SK-N-SH (cell line): ENCODE data around the gene PPP2R5B. TPM values are rescaled to one million over a fixed set of nuclear protein-coding genes. Genes with fewer than 3 reads are reported as not detected.

Experiments
- CTCF ChIA-PET: fragments of 300-600, 350-600 bp; formaldehyde crosslinking; extraction: SDS; loops from one replicate; lab custom pipeline; 2021; lab: Yijun Ruan, JAX
- POLR2A ChIA-PET: fragments of 350-600 bp; sonication (Branson Sonifier 250); formaldehyde crosslinking; extraction: SDS; loops from one replicate; lab custom pipeline; 2020; ENCODE audit warnings: antibody characterized with exemption, inconsistent platforms; lab: Yijun Ruan, JAX
- DNase-seq: peaks from one replicate; pipeline ENCODE4 v3.0.0; 2012
- H2AFZ ChIP-seq: fragments of 200-600 bp; sonication (generic); 2 replicates; pipeline ENCODE4 v1.8.1; 2016; ENCODE audit warnings: antibody characterized with exemption, mild to moderate bottlenecking, low read depth
- H3F3A ChIP-seq: fragments of 200-600 bp; sonication (generic); replicated peaks from 2 replicates; pipeline ENCODE3; 2016; ENCODE audit warnings: antibody characterized with exemption, mild to moderate bottlenecking; ENCODE audit not compliant: insufficient read depth
- H3K27ac ChIP-seq, 2 experiments: fragments of 200-500 bp in 1 of 2; fragments of 200-600 bp in 1 of 2; sonication (Bioruptor generic) in 1 of 2; sonication (generic), shearing (Covaris generic) in 1 of 2; 2 replicates each; pipeline versions ENCODE4 v1.5.1 to v1.6.1; 2014 to 2016; ENCODE audit warnings: low read depth in 2 of 2, inconsistent platforms in 1 of 2, low read length in 1 of 2, mild to moderate bottlenecking in 1 of 2, mixed read lengths in 1 of 2
- H3K27me3 ChIP-seq: fragments of 200-600 bp; sonication (generic), shearing (Covaris generic); 2 replicates; pipeline ENCODE4 v1.6.1; 2016; ENCODE audit warnings: mixed run types; ENCODE audit not compliant: insufficient read depth
- H3K36me3 ChIP-seq, 2 experiments: fragments of 200-500 bp in 1 of 2; fragments of 200-600 bp in 1 of 2; sonication (Bioruptor generic) in 1 of 2; sonication (generic) in 1 of 2; replicated peaks in 1 of 2; 2 replicates each; pipeline versions ENCODE3 to v1.5.1; 2014 to 2016; ENCODE audit warnings: low read length in 1 of 2, mild to moderate bottlenecking in 1 of 2; ENCODE audit not compliant: insufficient read depth in 2 of 2, control insufficient read depth in 1 of 2
- H3K4me1 ChIP-seq, 2 experiments: fragments of 200-500 bp in 1 of 2; fragments of 200-600 bp in 1 of 2; sonication (Bioruptor generic) in 1 of 2; sonication (generic), shearing (Covaris generic) in 1 of 2; 2 replicates each; pipeline versions ENCODE4 v1.5.1 to v1.6.1; 2014 to 2016; ENCODE audit warnings: low read depth in 1 of 2, low read length in 1 of 2, mixed run types in 1 of 2; ENCODE audit not compliant: insufficient read depth in 2 of 2, control insufficient read depth in 1 of 2
- H3K4me2 ChIP-seq: fragments of 200-600 bp; sonication (generic), shearing (Covaris generic); 2 replicates; pipeline ENCODE4 v1.6.1; 2017; ENCODE audit warnings: mixed run types
- H3K4me3 ChIP-seq, 2 experiments: fragments of 200-500 bp in 1 of 2; fragments of 200-600 bp in 1 of 2; sonication (Bioruptor generic) in 1 of 2; sonication (generic), shearing (Covaris generic) in 1 of 2; 2 replicates each; pipeline versions ENCODE4 v1.5.1 to v1.8.1; 2014 to 2016; ENCODE audit warnings: low read depth in 2 of 2, inconsistent platforms in 1 of 2, low read length in 1 of 2, mild to moderate bottlenecking in 1 of 2, mixed read lengths in 1 of 2, moderate library complexity in 1 of 2
- H3K79me2 ChIP-seq: fragments of 200-600 bp; sonication (generic); 2 replicates; pipeline ENCODE4 v1.8.1; 2017; ENCODE audit warnings: mild to moderate bottlenecking; ENCODE audit not compliant: insufficient read depth
- H3K9ac ChIP-seq: fragments of 200-600 bp; sonication (generic); 2 replicates; pipeline ENCODE4 v1.6.1; 2017; ENCODE audit warnings: mixed run types
- H3K9me2 ChIP-seq: fragments of 200-600 bp; sonication (generic); 2 replicates; pipeline ENCODE4 v1.6.1; 2017; ENCODE audit warnings: mixed run types
- H3K9me3 ChIP-seq: fragments of 200-600 bp; sonication (generic); 2 replicates; pipeline ENCODE4 v1.6.1; 2017; ENCODE audit warnings: mixed run types, mild to moderate bottlenecking, moderate library complexity
- H4K20me1 ChIP-seq: fragments of 200-600 bp; sonication (generic); 2 replicates; pipeline ENCODE4 v1.6.1; 2017; ENCODE audit warnings: mild to moderate bottlenecking, mixed run types; ENCODE audit not compliant: insufficient read depth
- ELF1 ChIP-seq: IDR thresholded peaks from 2 replicates; pipeline ENCODE4 v1.4.0; 2012
- FOSL2 ChIP-seq: IDR thresholded peaks from 2 replicates; pipeline ENCODE4 v1.4.0; 2012; ENCODE audit warnings: low read depth, mild to moderate bottlenecking, moderate library complexity, borderline replicate concordance
- FOXJ3 ChIP-seq: sonication (generic); formaldehyde crosslinking; IDR thresholded peaks from 2 replicates; pipeline ENCODE4 v1.5.1; 2020; ENCODE audit warnings: mild to moderate bottlenecking, missing genetic modification reagents
- JUND ChIP-seq: IDR thresholded peaks from 2 replicates; pipeline ENCODE4 v1.4.0; 2012
- MEF2A ChIP-seq: IDR thresholded peaks from 2 replicates; pipeline ENCODE4 v1.4.0; 2012; ENCODE audit warnings: low read depth, borderline replicate concordance
- MXI1 ChIP-seq: IDR thresholded peaks from 2 replicates; pipeline ENCODE4 v1.6.1; 2012; ENCODE audit warnings: mild to moderate bottlenecking, low read depth, low read length, improper control_type of control experiment
- NRF1 ChIP-seq: IDR thresholded peaks from 2 replicates; pipeline ENCODE4 v1.6.1; 2012; ENCODE audit warnings: low read depth, mild to moderate bottlenecking, low read length
- POLR2AphosphoS5 ChIP-seq: IDR thresholded peaks from 2 replicates; pipeline ENCODE4 v1.6.1; 2012; ENCODE audit warnings: low read depth, low read length
- RAD21 ChIP-seq: IDR thresholded peaks from 2 replicates; pipeline ENCODE4 v1.6.1; 2012; ENCODE audit warnings: mild to moderate bottlenecking, low read length
- RFX5 ChIP-seq: IDR thresholded peaks from 2 replicates; pipeline ENCODE4 v1.6.1; 2012; ENCODE audit warnings: mild to moderate bottlenecking, improper control_type of control experiment, low read length
- TCF12 ChIP-seq: IDR thresholded peaks from 2 replicates; pipeline ENCODE4 v1.4.0; 2012
- ZBTB33 ChIP-seq: IDR thresholded peaks from 2 replicates; pipeline ENCODE4 v1.4.0; 2012; ENCODE audit warnings: low read depth, borderline replicate concordance
- WGBS: methylation state at CpG from one replicate; pipeline ENCODE4 v1.1.6; 2017; ENCODE audit warnings: low lambda C conversion rate; 5-methylcytosine and 5-hydroxymethylcytosine counted together
- polyA plus RNA-seq, 3 experiments: library from polyadenylated mRNA; depleted of rRNA; stranded (reverse); fragments of >200 nt; gene quantifications; 2 replicates each; pipeline ENCODE4 v1.2.3, GENCODE V29; 2012
- TF ChIP-seq, protein P1 (sequence below): IDR thresholded peaks from 2 replicates; pipeline ENCODE4 v1.4.0; 2012; ENCODE audit warnings: low read depth, borderline replicate concordance

PPP2R5B gene
- polyA plus RNA-seq, 1 of the 3 experiments (the other 2 are of a cell fraction) = 15.1 TPM

GRCh38 chr11:64882243-64882642, 42.2 kb upstream of the PPP2R5B start:
- peaks cover 0 to 14% of the 10 kb centered on the region in 2 experiments; a peak in 1 of 4 replicates for H3K4me1 ChIP-seq
- no peaks in the 10 kb centered on the region for H3K9me2 ChIP-seq
- ChIA-PET POLR2A (interaction anchor here (0.8 to 1.0 kb wide), 2 partner anchors 10 to 230 kb away, joined by 4 read pairs; partner anchors contain the start of gene TM7SF2), CTCF (interaction anchor here (1.4 to 26.7 kb wide), 4 partner anchors 12 to 132 kb away, joined by 3 to 530 read pairs (median 12); partner anchors contain the start of genes ARL2 and CDC42BPG)
- peaks cover 11% of the 10 kb centered on the region for H3K79me2 ChIP-seq
- no peak overlapping the region for H3K4me2 ChIP-seq
- no peaks in the 10 kb centered on the region for H3K9me3 ChIP-seq
- H2AFZ ChIP-seq = no peak overlapping the region
- DNase-seq = no peak
- no peak overlapping the region for H3K4me3 ChIP-seq
- no peaks in the 10 kb centered on the region; the same call in 1 of the 2 replicates for H4K20me1 ChIP-seq
- 92% methylated on average over 5 of the region's 5 CpGs for WGBS
- no peaks in the 10 kb centered on the region for H3K27me3 ChIP-seq
- no peak overlapping the region for H3K9ac ChIP-seq
- TF ChIP-seq ZBTB33 (no peak), NRF1 (no peak), TCF12 (no peak), RAD21 (no peak), JUND (no peak), POLR2AphosphoS5 (no peak), MEF2A (no peak), FOXJ3 (CRISPR knock-in tag) (no peak), RFX5 (no peak)
- TF ChIP-seq, protein P1, sequence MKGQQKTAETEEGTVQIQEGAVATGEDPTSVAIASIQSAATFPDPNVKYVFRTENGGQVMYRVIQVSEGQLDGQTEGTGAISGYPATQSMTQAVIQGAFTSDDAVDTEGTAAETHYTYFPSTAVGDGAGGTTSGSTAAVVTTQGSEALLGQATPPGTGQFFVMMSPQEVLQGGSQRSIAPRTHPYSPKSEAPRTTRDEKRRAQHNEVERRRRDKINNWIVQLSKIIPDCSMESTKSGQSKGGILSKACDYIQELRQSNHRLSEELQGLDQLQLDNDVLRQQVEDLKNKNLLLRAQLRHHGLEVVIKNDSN = no peak
- H3K27ac ChIP-seq = no peak overlapping the region
- peaks cover 5% of the 10 kb centered on the region for H3F3A ChIP-seq
- no peaks in the 10 kb centered on the region for H3K36me3 ChIP-seq

GRCh38 chr11:64883575-64883974, 40.9 kb upstream of the PPP2R5B start:
- no peak overlapping the region for H3K4me3 ChIP-seq
- TF ChIP-seq, protein P1 = no peak
- TF ChIP-seq TCF12 (no peak), MEF2A (no peak), ELF1 (no peak), MXI1 (no peak), FOSL2 (no peak)
- H3K79me2 ChIP-seq = no peaks in the 10 kb centered on the region
- H2AFZ ChIP-seq = no peak overlapping the region
- H3K9me3 ChIP-seq = no peaks in the 10 kb centered on the region
- no peak overlapping the region for H3K4me2 ChIP-seq
- H3K27me3 ChIP-seq = no peaks in the 10 kb centered on the region
- H3F3A ChIP-seq = peaks cover 5% of the 10 kb centered on the region
- DNase-seq = no peak
- H3K36me3 ChIP-seq = no peaks in the 10 kb centered on the region
- H3K27ac ChIP-seq = no peak overlapping the region
- WGBS = no CpG with 5 or more reads among the region's 5 CpGs
- peaks cover 0 to 22% of the 10 kb centered on the region in 2 experiments; a peak in 1 of 4 replicates for H3K4me1 ChIP-seq
- no peaks in the 10 kb centered on the region for H4K20me1 ChIP-seq
- H3K9ac ChIP-seq = no peak overlapping the region
- ChIA-PET CTCF (interaction anchor here (0.8 to 26.7 kb wide), 4 partner anchors 11 to 131 kb away, joined by 3 to 530 read pairs (median 11); partner anchors contain the start of genes ARL2 and CDC42BPG), POLR2A (no interaction called here)
- H3K9me2 ChIP-seq = no peaks in the 10 kb centered on the region
